ENCODE data around the gene SKOR1. TPM values are rescaled to one million over a fixed set of nuclear protein-coding genes. Genes with fewer than 3 reads are reported as not detected.
A peak's percentile ranks its signal among the peaks of the same experiment; 100 is the strongest.

Gene SKOR1
- total and polyA plus RNA-seq, 2 of the 8 experiments (the other 6 are each of a cell fraction or from before 2014, with no cell fraction given) = 0.03 to 0.11 TPM

- Histone ChIP-seq H3K23me2 (ENCODE audit: low read depth, low read length) (no peaks in the 10 kb centered on the region; the same call in 1 of the 2 replicates), H3K56ac (replicated peaks; ENCODE audit: insufficient read length, low read depth, low read length) (no peak overlapping the region), H2AFZ (ENCODE audit: low read length) (peak overlapping the region; percentile 77), H3K4ac (replicated peaks; ENCODE audit: insufficient read length, low read depth, low read length) (no peak overlapping the region), H4K5ac (ENCODE audit: insufficient read length, low read depth, low read length) (no peak overlapping the region), H4K20me1 (replicated peaks in 1 of 2; ENCODE audit: control insufficient read depth in 1 of 2, insufficient read depth in 2 of 2, low read length in 2 of 2) (no peaks in the 10 kb centered on the region), H2BK120ac (replicated peaks; ENCODE audit: low read depth, low read length) (no peak overlapping the region), H2BK5ac (ENCODE audit: low read depth, low read length) (no peak overlapping the region), H2BK15ac (ENCODE audit: low read length) (no peak overlapping the region), H2BK20ac (ENCODE audit: low read length) (no peak overlapping the region), H3K4me3 (ENCODE audit: extremely low read depth in 1 of 4, insufficient read depth in 2 of 4, low read depth in 3 of 4, low read length in 4 of 4) (peak overlapping the region in 1 of 4 experiments; percentile 54; a peak in 3 of 8 replicates), H3K79me2 (ENCODE audit: control insufficient read depth in 1 of 2, insufficient read depth in 2 of 2, low read length in 2 of 2) (no peaks in the 10 kb centered on the region), H3K36me3 (ENCODE audit: control insufficient read depth in 2 of 4, insufficient read depth in 4 of 4, low read length in 3 of 4) (no peaks in the 10 kb centered on the region), H3K18ac (ENCODE audit: extremely low read depth, low read length) (no peak overlapping the region), H3K4me2 (ENCODE audit: insufficient read depth in 1 of 2, low read depth in 2 of 2, low read length in 2 of 2) (peak overlapping the region; percentile 35 to 41; a peak in 2 of 4 replicates), H4K91ac (replicated peaks; ENCODE audit: insufficient read length, low read length) (no peak overlapping the region), H2AK5ac (ENCODE audit: low read depth, low read length) (no peak overlapping the region), H3K14ac (ENCODE audit: insufficient read length) (no peak overlapping the region), H3K27ac (ENCODE audit: low read depth, low read length) (no peak overlapping the region), H3K9me3 (ENCODE audit: insufficient read depth in 2 of 2, low read depth in 1 of 2, low read length in 1 of 2) (no peaks in the 10 kb centered on the region), H3K23ac (ENCODE audit: insufficient read length) (no peak overlapping the region), H3K79me1 (ENCODE audit: low read depth, low read length) (no peaks in the 10 kb centered on the region), H3K4me1 (replicated peaks in 1 of 4; ENCODE audit: control insufficient read depth in 3 of 4, insufficient read depth in 4 of 4, low read length in 3 of 4) (peaks cover 0 to 15% (median 5%) of the 10 kb centered on the region in 4 experiments; a peak in 5 of 7 replicates), H4K8ac (ENCODE audit: extremely low read depth, insufficient read depth, low read length) (no peak overlapping the region), H2BK12ac (ENCODE audit: low read depth, low read length) (no peak overlapping the region), H3K27me3 (replicated peaks in 1 of 4; ENCODE audit: control insufficient read depth in 3 of 4, extremely low read depth in 1 of 4, insufficient read depth in 3 of 4, low read length in 3 of 4) (peaks cover 0 to 4% (median 1%) of the 10 kb centered on the region in 4 experiments; a peak in 3 of 7 replicates), H3K9ac (replicated peaks in 1 of 4; ENCODE audit: extremely low read depth in 1 of 4, low read depth in 3 of 4, low read length in 3 of 4) (no peak overlapping the region)
- FAIRE-seq (no peak), DNase-seq (ENCODE audit: low read depth in 1 of 2, low spot score in 2 of 2) (no peak)
- POLR2A ChIA-PET (ENCODE audit: partially characterized antibody) = interaction anchor here (0.8 to 2.9 kb wide), 7 partner anchors 9 to 366 kb away, joined by 3 to 10 read pairs (median 4); partner anchors contain the start of gene PIAS1
- WGBS, 2 experiments (ENCODE audit: extremely low coverage in 1 of 2, insufficient coverage in 1 of 2, insufficient read length in 1 of 2, insufficient replicate concordance in 2 of 2, low coverage in 1 of 2, low lambda C conversion rate in 2 of 2, missing lambda C conversion rate in 1 of 2) = 69% methylated on average over 16 of the region's 16 CpGs; no CpG with 5 or more reads in 1 of the 2 experiments
- CTCF ChIA-PET (ENCODE audit: partially characterized antibody) = interaction anchor here (0.5 to 2.7 kb wide), 32 partner anchors 9 to 1060 kb away, joined by 3 to 33 read pairs (median 4); no protein-coding TSS in a partner anchor
- no peak for TF ChIP-seq BCL11A (IDR thresholded peaks at IDR 0.05; ENCODE audit: low read depth in 2 of 2, low read length in 2 of 2)
Observed at GRCh38 chr15:67862750-67863441, 37.6 kb downstream of the SKOR1 start.
